Hematopoietic multipotent progenitor cell (in vitro differentiated cells): ENCODE results near the gene BAMBI. TPM values are rescaled to one million over a fixed set of nuclear protein-coding genes. Genes with fewer than 3 reads are reported as not detected.

Source experiments
- DNase-seq, 3 donors: peaks; one replicate each; pipeline ENCODE4 v3.0.0-alpha.2; 2011 to 2015; ENCODE audit warnings: low read depth in 2 of 3, low spot score in 2 of 3
- total RNA-seq: library from RNA; depleted of rRNA; stranded (reverse); fragments of >200 nt; gene quantifications from one replicate; pipeline ENCODE4 v1.2.3, GENCODE V29; 2012

BAMBI gene
- total RNA-seq, 1 donor = 0.27 TPM

- no peak for DNase-seq
Observed at GRCh38 chr10:28694530-28694929, 17.2 kb downstream of the BAMBI start.

- no peak for DNase-seq
Observed at GRCh38 chr10:28698075-28698474, 20.8 kb downstream of the BAMBI start.

GRCh38 chr10:28704464-28705161 is 27.3 kb downstream of the BAMBI start:
- DNase-seq = no peak

DNA sequence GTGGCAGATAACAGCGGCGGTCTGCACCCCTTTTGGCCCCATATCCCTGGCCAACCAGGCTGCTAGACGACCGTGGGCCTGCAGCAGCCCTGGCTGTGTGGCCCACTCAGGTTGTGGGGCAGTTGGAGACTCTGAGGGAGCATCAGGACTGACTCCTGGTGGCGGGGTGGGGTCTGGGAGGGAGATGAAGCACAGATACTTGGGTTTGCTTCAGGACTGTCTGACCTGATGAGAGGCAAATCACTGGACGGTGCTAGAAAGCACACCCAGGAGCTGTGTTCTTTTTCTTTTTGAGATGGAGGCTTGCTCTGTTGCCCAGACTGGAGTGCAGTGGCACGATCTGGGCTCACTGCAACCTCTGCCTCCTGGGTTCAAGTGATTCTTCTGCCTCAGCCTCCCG is 28.2 kb downstream of the BAMBI start:
- DNase-seq = no peak

GRCh38 chr10:28709001-28709710 is 31.8 kb downstream of the BAMBI start:
- DNase-seq = no peak

- DNase-seq = no peak
Observed at GRCh38 chr10:28710202-28710886, 33.0 kb downstream of the BAMBI start.

- DNase-seq = no peak
Observed at GRCh38 chr10:28711041-28711440, 33.7 kb downstream of the BAMBI start.

DNA sequence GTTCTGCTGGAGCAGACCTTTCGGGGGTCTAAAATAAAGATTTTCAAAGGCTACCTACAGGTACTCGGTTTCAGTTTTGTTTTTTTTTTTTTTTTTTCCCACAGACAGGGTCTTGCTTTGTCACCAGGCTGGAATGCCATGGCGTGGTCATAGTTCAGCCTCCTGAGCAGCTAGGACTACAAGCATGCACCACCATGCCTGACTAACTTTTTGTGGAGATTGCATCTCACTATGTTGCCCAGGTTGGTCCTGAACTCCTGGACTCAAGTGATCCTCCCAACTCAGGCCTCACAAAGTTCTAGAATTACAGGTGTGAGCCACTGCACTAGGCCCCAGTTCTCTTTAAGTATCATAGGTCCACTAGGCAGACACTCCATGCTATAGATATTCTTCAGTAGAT is 34.5 kb downstream of the BAMBI start:
- no peak for DNase-seq

GRCh38 chr10:28713626-28714352 is 36.5 kb downstream of the BAMBI start:
- DNase-seq = no peak

GRCh38 chr10:28714401-28715053 is 37.2 kb downstream of the BAMBI start:
- DNase-seq = no peak

DNA sequence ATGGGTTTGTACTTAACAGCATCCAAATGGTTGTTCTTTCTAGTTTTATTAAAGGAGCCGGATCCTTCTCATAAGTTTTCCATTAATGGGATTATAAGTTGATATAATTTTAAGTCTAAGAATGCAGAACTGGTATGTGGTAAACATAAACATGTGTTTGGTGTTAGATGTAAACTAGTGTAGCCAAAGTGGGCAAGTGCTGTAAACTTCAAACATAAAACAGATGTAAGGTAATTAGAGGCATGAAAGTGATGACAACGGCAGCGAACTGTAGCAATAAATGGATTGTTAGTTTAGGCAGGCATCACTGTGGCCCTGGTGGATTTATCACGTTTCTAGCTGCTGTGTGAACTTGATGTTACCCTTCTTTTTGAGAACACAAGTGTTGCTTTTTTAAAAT is 37.9 kb downstream of the BAMBI start:
- no peak for DNase-seq

GRCh38 chr10:28715757-28716156 is 38.4 kb downstream of the BAMBI start:
- no peak for DNase-seq

DNA sequence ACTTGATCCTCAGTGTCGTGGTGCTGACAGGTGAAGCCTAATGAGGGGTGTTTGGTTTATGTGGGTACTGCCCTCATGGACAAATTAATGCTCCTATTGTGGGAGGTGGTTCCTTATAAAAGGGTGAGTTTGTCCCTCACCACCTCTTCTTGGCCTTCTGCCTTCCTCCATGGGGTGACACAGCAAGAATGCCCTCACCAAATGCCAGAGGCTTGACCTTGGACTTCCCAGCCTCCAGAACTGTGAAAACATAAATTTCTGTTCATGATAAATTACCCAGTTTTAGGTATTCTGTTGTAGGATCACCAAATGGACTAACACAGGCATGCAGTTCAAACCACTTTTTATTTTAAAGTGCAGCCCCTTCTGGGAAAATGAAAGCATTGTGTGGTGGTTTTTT is 39.4 kb downstream of the BAMBI start:
- DNase-seq = no peak

DNA sequence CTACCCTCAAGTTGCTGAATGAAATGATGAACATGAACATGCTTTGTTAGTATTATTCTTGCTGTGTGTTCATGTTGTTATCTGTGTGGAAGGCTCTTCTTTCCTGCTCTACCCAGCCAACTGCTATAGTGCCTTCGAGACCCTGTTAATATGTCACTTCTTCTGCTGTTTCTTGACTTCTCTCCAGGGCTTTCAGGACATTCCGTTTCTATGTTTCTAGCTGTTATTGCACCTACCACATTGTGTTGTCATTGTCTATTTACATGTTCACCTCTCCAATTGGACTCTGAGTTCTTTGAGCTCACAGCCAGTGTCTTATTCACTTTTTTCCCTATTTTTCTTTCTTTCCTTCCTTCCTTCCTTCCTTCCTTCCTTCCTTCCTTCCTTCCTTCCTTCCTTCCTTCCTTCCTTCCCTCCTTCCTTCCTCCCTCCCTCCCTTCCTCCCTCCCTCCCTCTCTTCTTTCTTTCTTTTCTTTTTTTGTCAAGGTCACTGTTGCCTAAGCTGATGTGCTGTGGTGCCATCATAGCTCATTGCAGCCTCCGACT is 40.4 kb downstream of the BAMBI start:
- DNase-seq = no peak

DNA sequence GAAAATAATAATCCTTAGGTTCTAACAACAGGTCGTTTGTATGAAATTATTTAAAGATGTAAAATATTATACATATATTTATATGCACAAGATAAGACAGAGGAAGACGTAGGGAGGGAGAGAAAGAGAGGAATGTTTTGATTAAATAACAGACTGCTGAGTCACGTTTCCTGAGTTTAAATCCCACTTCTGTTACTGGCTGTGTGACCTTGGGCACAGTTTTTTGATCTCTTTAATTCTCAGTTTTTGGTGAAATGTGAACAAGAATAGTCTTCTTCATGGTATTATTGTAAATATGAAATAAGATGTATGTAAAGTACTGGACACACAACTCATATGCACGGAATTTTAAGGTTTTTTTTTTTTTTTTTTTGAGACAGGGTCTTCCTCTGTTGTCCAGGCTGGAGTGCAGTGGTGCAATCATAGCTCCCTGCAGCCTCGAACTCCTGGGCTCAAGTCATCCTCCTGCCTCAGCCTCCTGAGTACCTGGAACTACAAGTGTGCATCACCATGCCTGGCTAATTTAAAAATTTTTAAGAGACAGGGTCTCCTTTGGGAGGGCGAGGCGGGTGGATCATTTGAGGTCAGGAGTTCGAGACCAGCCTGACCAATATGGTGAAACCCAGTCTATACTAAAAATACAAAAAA is 42.6 kb downstream of the BAMBI start:
- peak in 1 of 3 donors; percentile 9 for DNase-seq

DNA sequence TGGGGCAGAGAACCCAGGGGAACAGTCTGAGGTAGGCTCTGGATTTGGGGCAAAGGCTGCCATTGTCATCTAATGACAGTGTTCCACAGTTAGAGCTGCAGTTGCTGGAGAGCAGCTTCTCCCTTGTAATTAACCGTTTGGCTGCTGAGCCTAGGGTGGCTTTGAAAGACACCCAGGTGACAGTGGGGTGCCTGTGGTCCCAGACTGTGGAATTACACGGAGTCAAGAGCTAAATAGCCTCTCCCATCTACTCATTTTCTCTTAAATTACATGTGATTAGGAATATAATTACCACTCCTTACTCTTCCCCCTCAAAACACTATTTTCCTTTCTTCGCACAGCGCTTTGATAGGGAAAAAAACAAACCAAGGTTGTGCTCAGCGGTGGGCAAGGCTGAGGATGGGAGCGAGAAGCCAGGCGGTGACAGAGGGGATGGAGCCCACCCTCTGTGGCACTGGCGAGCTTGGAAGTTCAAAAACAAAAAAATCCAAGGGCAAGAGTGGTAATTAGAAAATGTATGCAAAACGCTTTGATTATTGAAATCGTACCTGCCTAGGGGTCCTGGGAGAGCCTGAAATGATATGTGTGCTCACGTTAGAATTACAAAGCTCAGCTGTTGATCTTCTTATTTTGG is 44.1 kb downstream of the BAMBI start:
- no peak for DNase-seq

GRCh38 chr10:28722065-28722803 is 44.9 kb downstream of the BAMBI start:
- DNase-seq = peak in 2 of 3 donors; percentile 15 to 40

DNA sequence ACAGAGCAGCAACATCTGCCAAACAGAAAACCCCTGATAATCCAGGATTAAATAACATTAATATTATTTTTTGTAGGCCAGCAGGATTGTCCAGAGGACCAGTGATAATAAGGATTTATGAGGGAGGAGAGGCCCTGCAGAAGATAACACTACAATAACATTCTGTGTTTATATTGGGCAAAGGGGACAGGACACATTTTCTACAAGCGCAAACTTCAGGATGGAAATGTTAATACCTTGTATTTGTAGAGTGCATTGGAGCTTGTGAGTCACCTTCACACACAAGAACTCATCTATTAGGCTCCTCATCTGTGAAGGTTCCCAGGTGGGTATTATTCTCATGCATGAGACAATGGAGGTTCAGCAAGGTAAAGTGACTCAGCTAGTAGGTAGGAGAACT is 51.0 kb downstream of the BAMBI start:
- DNase-seq = no peak
